ENCODE data around the gene TINAG.

Gene TINAG

DNA sequence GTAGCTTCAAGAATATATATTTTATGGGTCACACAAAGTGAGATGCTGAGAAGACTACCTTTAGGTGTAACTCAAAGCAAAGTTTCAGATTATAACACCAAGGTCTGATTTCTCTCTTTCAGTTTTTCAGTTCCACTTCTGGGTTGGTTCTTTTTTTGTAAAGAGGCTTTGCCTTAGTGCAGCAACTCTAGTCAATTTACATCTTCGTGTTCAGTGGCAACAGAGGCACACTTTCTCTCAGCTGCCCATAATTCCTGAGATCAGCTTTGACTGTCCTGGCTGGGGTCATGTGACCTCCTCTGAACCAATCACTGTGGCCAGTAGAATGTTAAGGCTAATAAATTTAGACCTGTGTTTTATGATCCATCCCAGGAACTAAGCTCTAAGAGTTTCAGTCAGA lies 120.2 kb downstream of the TINAG start:
- DNase-seq (ENCODE audit: low read depth) = no peak

DNA sequence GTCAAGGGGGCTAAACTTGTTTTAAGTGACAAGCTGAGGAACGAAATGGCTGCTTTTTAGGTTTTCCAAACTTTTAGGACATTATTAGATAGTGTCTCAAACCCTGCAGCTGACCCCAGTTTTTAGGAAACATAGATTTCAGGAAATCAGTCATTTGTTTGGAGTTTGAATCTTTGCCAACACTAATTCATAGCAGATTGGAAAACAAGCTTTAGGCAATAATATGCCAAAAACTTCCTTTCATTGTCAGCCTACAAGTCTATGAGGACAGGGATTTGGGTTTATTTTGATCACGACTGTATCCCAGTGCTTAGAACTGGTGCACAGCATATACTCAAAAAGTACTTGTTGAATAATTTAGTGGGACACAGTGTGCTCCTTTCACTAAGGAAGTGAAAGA lies 123.2 kb downstream of the TINAG start:
- DNase-seq (ENCODE audit: low read depth) = no peak
